ENCODE results near the gene TEX29.

TEX29 gene

DNA sequence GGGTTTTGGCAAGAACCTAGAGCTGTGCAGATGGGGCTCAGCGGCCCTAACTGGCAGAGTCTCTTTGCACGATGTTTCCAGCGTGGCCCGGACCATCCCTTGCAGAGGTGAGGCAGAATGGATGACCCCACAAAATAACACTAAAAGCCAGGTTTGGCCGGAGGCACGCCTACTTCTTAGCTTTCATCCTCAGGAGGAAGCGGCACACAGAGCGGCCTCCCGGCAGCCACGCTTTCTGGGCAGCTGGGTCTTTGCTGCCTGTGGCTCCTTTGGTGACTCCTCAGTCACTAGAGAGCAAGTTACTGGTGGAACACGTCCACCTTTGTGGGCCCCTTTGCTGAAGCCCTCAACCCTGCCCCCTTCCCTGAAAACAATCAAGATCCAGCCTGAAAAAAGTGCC lies 25.2 kb downstream of the TEX29 start:
- Histone ChIP-seq H3K9ac (ENCODE audit: low read length) (no peak overlapping the region), H3K4me3 (ENCODE audit: insufficient read depth, low read length, poor library complexity, severe bottlenecking) (no peak overlapping the region), H4K20me1 (ENCODE audit: low read depth, low read length) (no peaks in the 10 kb centered on the region), H2AFZ (ENCODE audit: low read depth, low read length, severe bottlenecking) (no peak overlapping the region), H3K27me3 (ENCODE audit: low read length) (no peaks in the 10 kb centered on the region), H3K79me2 (ENCODE audit: insufficient read depth, low read length) (no peaks in the 10 kb centered on the region), H3F3A (ENCODE audit: insufficient read depth) (no peaks in the 10 kb centered on the region), H3K4me2 (ENCODE audit: low read depth, low read length, poor library complexity, severe bottlenecking) (no peak overlapping the region), H3K9me2 (replicated peaks; ENCODE audit: insufficient read depth, low read length) (no peaks in the 10 kb centered on the region), H3K9me3 (ENCODE audit: insufficient read depth, low read length) (no peaks in the 10 kb centered on the region), H3K27ac (ENCODE audit: low read depth, low read length) (no peak overlapping the region), H3K36me3 (ENCODE audit: low read length) (no peaks in the 10 kb centered on the region)
- TF ChIP-seq, protein P1, sequence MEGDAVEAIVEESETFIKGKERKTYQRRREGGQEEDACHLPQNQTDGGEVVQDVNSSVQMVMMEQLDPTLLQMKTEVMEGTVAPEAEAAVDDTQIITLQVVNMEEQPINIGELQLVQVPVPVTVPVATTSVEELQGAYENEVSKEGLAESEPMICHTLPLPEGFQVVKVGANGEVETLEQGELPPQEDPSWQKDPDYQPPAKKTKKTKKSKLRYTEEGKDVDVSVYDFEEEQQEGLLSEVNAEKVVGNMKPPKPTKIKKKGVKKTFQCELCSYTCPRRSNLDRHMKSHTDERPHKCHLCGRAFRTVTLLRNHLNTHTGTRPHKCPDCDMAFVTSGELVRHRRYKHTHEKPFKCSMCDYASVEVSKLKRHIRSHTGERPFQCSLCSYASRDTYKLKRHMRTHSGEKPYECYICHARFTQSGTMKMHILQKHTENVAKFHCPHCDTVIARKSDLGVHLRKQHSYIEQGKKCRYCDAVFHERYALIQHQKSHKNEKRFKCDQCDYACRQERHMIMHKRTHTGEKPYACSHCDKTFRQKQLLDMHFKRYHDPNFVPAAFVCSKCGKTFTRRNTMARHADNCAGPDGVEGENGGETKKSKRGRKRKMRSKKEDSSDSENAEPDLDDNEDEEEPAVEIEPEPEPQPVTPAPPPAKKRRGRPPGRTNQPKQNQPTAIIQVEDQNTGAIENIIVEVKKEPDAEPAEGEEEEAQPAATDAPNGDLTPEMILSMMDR (IDR thresholded peaks at IDR 0.05; ENCODE audit: insufficient read depth, low read length, poor library complexity, severe bottlenecking) = no peak
- no peak for TF ChIP-seq EZH2phosphoT487 (conservative IDR thresholded peaks at IDR 0.05; ENCODE audit: low read length)

DNA sequence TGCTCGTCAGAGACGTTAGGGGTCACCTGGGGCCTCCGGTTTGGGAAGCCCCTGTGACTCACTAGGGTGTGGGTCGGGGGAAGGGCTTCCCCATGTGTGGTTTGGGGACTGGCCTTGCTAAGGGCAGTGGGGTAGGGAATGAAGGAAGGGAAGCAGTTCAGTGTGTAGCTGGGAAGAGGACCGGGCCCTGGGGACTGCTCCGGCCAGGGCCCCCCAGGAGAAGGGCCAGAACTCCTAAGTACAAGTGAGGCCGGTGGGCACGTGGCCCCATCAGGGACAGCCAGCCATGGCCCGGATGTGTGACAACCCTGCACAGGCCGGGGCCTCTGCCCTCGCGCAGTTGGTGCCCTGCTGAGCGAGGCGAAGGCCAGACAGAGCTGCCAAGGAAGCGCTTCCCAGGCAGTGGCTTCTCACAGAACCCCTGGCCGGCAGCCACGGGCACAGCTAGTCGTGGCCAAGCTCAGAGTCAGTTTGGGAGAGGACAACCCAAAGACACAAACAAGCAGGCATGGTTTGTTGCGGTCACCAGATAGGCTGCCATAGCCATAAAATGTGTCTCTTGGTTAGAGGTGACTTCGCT lies 25.7 kb downstream of the TEX29 start:
- H3K27me3 ChIP-seq (ENCODE audit: low read length) = no peaks in the 10 kb centered on the region
- TF ChIP-seq EZH2phosphoT487 (conservative IDR thresholded peaks at IDR 0.05; ENCODE audit: low read length) = no peak
- TF ChIP-seq, protein P1 (IDR thresholded peaks at IDR 0.05; ENCODE audit: insufficient read depth, low read length, poor library complexity, severe bottlenecking) = no peak
- H3K9me3 ChIP-seq (ENCODE audit: insufficient read depth, low read length) = no peaks in the 10 kb centered on the region
- no peaks in the 10 kb centered on the region for H3K36me3 ChIP-seq (ENCODE audit: low read length)
- no peaks in the 10 kb centered on the region for H3K9me2 ChIP-seq (replicated peaks; ENCODE audit: insufficient read depth, low read length)
- no peak overlapping the region for H3K9ac ChIP-seq (ENCODE audit: low read length)
- H3K4me3 ChIP-seq (ENCODE audit: insufficient read depth, low read length, poor library complexity, severe bottlenecking) = no peak overlapping the region
- H3F3A ChIP-seq (ENCODE audit: insufficient read depth) = no peaks in the 10 kb centered on the region
- no peaks in the 10 kb centered on the region for H4K20me1 ChIP-seq (ENCODE audit: low read depth, low read length)
- H3K79me2 ChIP-seq (ENCODE audit: insufficient read depth, low read length) = no peaks in the 10 kb centered on the region
- no peak overlapping the region for H3K4me2 ChIP-seq (ENCODE audit: low read depth, low read length, poor library complexity, severe bottlenecking)
- H3K27ac ChIP-seq (ENCODE audit: low read depth, low read length) = no peak overlapping the region
- H2AFZ ChIP-seq (ENCODE audit: low read depth, low read length, severe bottlenecking) = no peak overlapping the region

DNA sequence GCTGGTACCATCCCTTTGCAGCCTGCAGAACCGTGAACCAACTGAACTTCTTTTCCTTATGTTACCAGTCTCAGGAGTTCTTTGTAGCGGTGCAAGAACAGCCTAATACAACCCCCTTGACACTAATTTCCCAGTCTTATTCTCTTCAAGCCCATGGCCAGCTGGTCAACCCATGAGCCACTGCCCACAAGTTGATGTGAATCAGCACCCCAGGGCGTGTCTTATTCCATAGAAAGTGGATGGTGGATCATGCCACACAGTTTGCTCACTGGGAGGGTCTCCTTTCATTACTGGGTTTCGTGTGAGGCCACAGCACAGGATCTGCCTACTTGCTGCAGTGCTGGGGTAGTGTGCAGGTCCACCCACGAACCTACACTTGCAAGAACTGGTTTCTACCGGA lies 27.0 kb downstream of the TEX29 start:
- no peaks in the 10 kb centered on the region for H3K36me3 ChIP-seq (ENCODE audit: low read length)
- no peaks in the 10 kb centered on the region for H3K79me2 ChIP-seq (ENCODE audit: insufficient read depth, low read length)
- H3K9ac ChIP-seq (ENCODE audit: low read length) = no peak overlapping the region
- no peak overlapping the region for H3K4me2 ChIP-seq (ENCODE audit: low read depth, low read length, poor library complexity, severe bottlenecking)
- no peak overlapping the region for H3K4me3 ChIP-seq (ENCODE audit: insufficient read depth, low read length, poor library complexity, severe bottlenecking)
- no peak overlapping the region for H3K27ac ChIP-seq (ENCODE audit: low read depth, low read length)
- TF ChIP-seq, protein P1 (IDR thresholded peaks at IDR 0.05; ENCODE audit: insufficient read depth, low read length, poor library complexity, severe bottlenecking) = no peak
- TF ChIP-seq EZH2phosphoT487 (conservative IDR thresholded peaks at IDR 0.05; ENCODE audit: low read length) = no peak
- H2AFZ ChIP-seq (ENCODE audit: low read depth, low read length, severe bottlenecking) = no peak overlapping the region
- no peaks in the 10 kb centered on the region for H3K9me2 ChIP-seq (replicated peaks; ENCODE audit: insufficient read depth, low read length)
- H4K20me1 ChIP-seq (ENCODE audit: low read depth, low read length) = no peaks in the 10 kb centered on the region
- H3K27me3 ChIP-seq (ENCODE audit: low read length) = 0 out of 2 replicates have a peak, but pooled peaks cover 2% of the 10 kb centered on the region
- no peaks in the 10 kb centered on the region for H3K9me3 ChIP-seq (ENCODE audit: insufficient read depth, low read length)
- H3F3A ChIP-seq (ENCODE audit: insufficient read depth) = no peaks in the 10 kb centered on the region

Data from SU-DHL-6 (cell line).